ENCODE results near the gene KCNH3.
"Not testable (repeated sequence)": the region's sequence is repeated elsewhere in the genome, so short reads cannot be mapped to it uniquely, and the experiment has no call there.

Gene KCNH3

GRCh38 chr12:49527361-49528130, 11.3 kb upstream of the KCNH3 start:
- H3K4me3 ChIP-seq (ENCODE audit: low read length): no peak overlapping the region
- DNase-seq (ENCODE audit: low read depth): no peak
- no peak for TF ChIP-seq CTCF (conservative IDR thresholded peaks at IDR 0.05; ENCODE audit: low read length)

- DNase-seq (ENCODE audit: low read depth): no peak
- no peak for TF ChIP-seq CTCF (conservative IDR thresholded peaks at IDR 0.05; ENCODE audit: low read length)
- H3K4me3 ChIP-seq (ENCODE audit: low read length): no peak overlapping the region
Observed at GRCh38 chr12:49529414-49529813, 9.4 kb upstream of the KCNH3 start.

- H3K4me3 ChIP-seq (ENCODE audit: low read length): no peak overlapping the region
- DNase-seq (ENCODE audit: low read depth): no peak
- TF ChIP-seq CTCF (conservative IDR thresholded peaks at IDR 0.05; ENCODE audit: low read length): no peak
Observed at GRCh38 chr12:49531745-49532144, 7.1 kb upstream of the KCNH3 start.

- no peak for TF ChIP-seq CTCF (conservative IDR thresholded peaks at IDR 0.05; ENCODE audit: low read length)
- no peak for DNase-seq (ENCODE audit: low read depth)
Observed at GRCh38 chr12:49533331-49533730, 5.5 kb upstream of the KCNH3 start.

GRCh38 chr12:49534122-49534521, 4.7 kb upstream of the KCNH3 start:
- DNase-seq (ENCODE audit: low read depth): not testable (repeated sequence)

More at GRCh38 chr12:49533331-49533730, 5.5 kb upstream of the KCNH3 start:
- H3K4me3 ChIP-seq (ENCODE audit: low read length): no peak overlapping the region

GRCh38 chr12:49534731-49535278, 4.0 kb upstream of the KCNH3 start:
- no peak for TF ChIP-seq CTCF (conservative IDR thresholded peaks at IDR 0.05; ENCODE audit: low read length)
- H3K4me3 ChIP-seq (ENCODE audit: low read length): no peak overlapping the region
- DNase-seq (ENCODE audit: low read depth): no peak

More at GRCh38 chr12:49534122-49534521, 4.7 kb upstream of the KCNH3 start:
- H3K4me3 ChIP-seq (ENCODE audit: low read length): not testable (repeated sequence)

- no peak for DNase-seq (ENCODE audit: low read depth)
- no peak overlapping the region for H3K4me3 ChIP-seq (ENCODE audit: low read length)
- TF ChIP-seq CTCF (conservative IDR thresholded peaks at IDR 0.05; ENCODE audit: low read length): no peak
Observed at GRCh38 chr12:49535921-49536525, 2.8 kb upstream of the KCNH3 start.
